ENCODE data around the gene VSTM2L. TPM values are rescaled to one million over a fixed set of nuclear protein-coding genes. Genes with fewer than 3 reads are reported as not detected.
A peak's percentile ranks its signal among the peaks of the same experiment; 100 is the strongest.

Gene VSTM2L
- total and polyA plus RNA-seq, 9 of the 15 experiments (the other 6 are each of a cell fraction or from before 2014, with no cell fraction given), result not detected

GRCh38 chr20:37945091-37945547 is 42.2 kb downstream of the VSTM2L start:
- H3K9me1 ChIP-seq (ENCODE audit: control insufficient read depth, insufficient read depth, low read length), result no peaks in the 10 kb centered on the region
- no peak overlapping the region for H3K27ac ChIP-seq (ENCODE audit: extremely low read depth, low read depth, low read length)
- no peaks in the 10 kb centered on the region for H3K36me3 ChIP-seq (ENCODE audit: control insufficient read depth, insufficient read depth, low read length)
- H3K4me3 ChIP-seq, result no peak overlapping the region
- FAIRE-seq (no peak), DNase-seq (ENCODE audit: extremely low read depth in 1 of 4, low spot score in 3 of 4) (peak in 1 of 4 experiments; percentile 3), ATAC-seq (no peak)
- H3K4me1 ChIP-seq (replicated peaks in 1 of 2; ENCODE audit: control insufficient read depth in 2 of 2, insufficient read depth in 2 of 2, low read length in 2 of 2), result peaks cover 3 to 9% of the 10 kb centered on the region in 2 experiments; a peak in 4 of 5 replicates
- 0 out of 2 replicates have a peak, but pooled peaks cover 2% of the 10 kb centered on the region for H3K9me3 ChIP-seq (replicated peaks; ENCODE audit: control insufficient read depth, insufficient read depth, low read depth, low read length)
- intact Hi-C loops (cut with micrococcal nuclease), result no loop called here
- H3K9ac ChIP-seq (ENCODE audit: insufficient read depth in 1 of 2, low read depth in 2 of 2, low read length in 2 of 2), result no peak overlapping the region
- no peak for TF ChIP-seq ZFX (CRISPR knock-in tag; IDR thresholded peaks at IDR 0.05)
- no peak for TF ChIP-seq ZNF644 (tag; IDR thresholded peaks at IDR 0.05; ENCODE audit: low read depth)
- TF ChIP-seq NKRF (IDR thresholded peaks at IDR 0.05; ENCODE audit: borderline replicate concordance), result no peak
- TF ChIP-seq SNIP1 (IDR thresholded peaks at IDR 0.05; ENCODE audit: low read depth), result no peak
- TF ChIP-seq SIRT6 (IDR thresholded peaks at IDR 0.05; ENCODE audit: low read depth, low read length), result no peak
- no peak for TF ChIP-seq PTRF (tag; IDR thresholded peaks at IDR 0.05)
- no peak for TF ChIP-seq ZC3H8 (IDR thresholded peaks at IDR 0.05)
- TF ChIP-seq HDAC6 (IDR thresholded peaks at IDR 0.05; ENCODE audit: low read depth, low read length), result no peak
- no peak for TF ChIP-seq ZNF41 (CRISPR knock-in tag; conservative IDR thresholded peaks at IDR 0.05)
- TF ChIP-seq POU5F1 (IDR thresholded peaks at IDR 0.05; ENCODE audit: borderline replicate concordance, low read depth, low read length, partially characterized antibody), result no peak
- TF ChIP-seq ZNF431 (CRISPR knock-in tag; IDR thresholded peaks at IDR 0.05), result no peak
- TF ChIP-seq ZZZ3 (IDR thresholded peaks at IDR 0.05), result no peak
- no peak for TF ChIP-seq ZNF175 (CRISPR knock-in tag; IDR thresholded peaks at IDR 0.05; ENCODE audit: low read depth)
- no peak for TF ChIP-seq ZNF354B (CRISPR knock-in tag; IDR thresholded peaks at IDR 0.05)
- TF ChIP-seq GTF2E2 (tag; IDR thresholded peaks at IDR 0.05), result no peak
- TF ChIP-seq CHAMP1 (IDR thresholded peaks at IDR 0.05), result no peak
- in situ Hi-C loops (cut with MboI), result no loop called here
- POLR2A ChIA-PET, result interaction anchor here (1.0 to 1.1 kb wide), 2 partner anchors 13 to 16 kb away, joined by 3 to 4 read pairs; no protein-coding TSS in a partner anchor
- no TSS peak for BruUV-seq (replicated peaks)
- H4K20me1 ChIP-seq (replicated peaks; ENCODE audit: control insufficient read depth, insufficient read depth, low read length), result no peaks in the 10 kb centered on the region
- 0% methylated on average over 11 of the region's 11 CpGs for WGBS (ENCODE audit: insufficient coverage, low coverage, missing lambda C conversion rate)
- H3K79me2 ChIP-seq (ENCODE audit: control insufficient read depth, insufficient read depth, low read length), result no peaks in the 10 kb centered on the region
- no peak overlapping the region for H2AFZ ChIP-seq (ENCODE audit: low read depth, low read length)
- CTCF ChIA-PET (ENCODE audit: low intra/inter-chr PET ratio), result no interaction called here
- no peak overlapping the region for H3K4me2 ChIP-seq (ENCODE audit: insufficient read depth, low read length)
- H3K27me3 ChIP-seq (ENCODE audit: control insufficient read depth in 2 of 2, insufficient read depth in 2 of 2, low read length in 2 of 2), result peaks cover 9 to 48% of the 10 kb centered on the region in 2 experiments

Data from K562 (cell line).